Forelimb muscle (tissue), 1 donor: ENCODE results near the gene MAML2. TPM values are rescaled to one million over a fixed set of nuclear protein-coding genes. Genes with fewer than 3 reads are reported as not detected.

ENCODE experiments used
- DNase-seq: peaks from one replicate; pipeline ENCODE4 v3.0.0-alpha.2; 2013; ENCODE audit warnings: low read depth
- polyA plus RNA-seq: library from polyadenylated mRNA; unstranded; fragments of 120-200 nt; gene quantifications from one replicate; pipeline ENCODE4 v1.2.1, GENCODE V29; 2013; ENCODE audit not compliant: insufficient read length

Gene MAML2
- polyA plus RNA-seq, 1 donor, result 4.4 TPM

- no peak for DNase-seq
Measured at GRCh38 chr11:96012086-96012824, 330.7 kb downstream of the MAML2 start.

GRCh38 chr11:96010683-96011082, 332.3 kb downstream of the MAML2 start:
- DNase-seq, result no peak

- DNase-seq, result no peak
Measured at GRCh38 chr11:96008161-96008720, 334.8 kb downstream of the MAML2 start.

GRCh38 chr11:96006037-96006436, 337.0 kb downstream of the MAML2 start:
- no peak for DNase-seq

- no peak for DNase-seq
Measured at GRCh38 chr11:96004862-96005261, 338.1 kb downstream of the MAML2 start.

- no peak for DNase-seq
Measured at GRCh38 chr11:96002754-96003290, 340.2 kb downstream of the MAML2 start.

- no peak for DNase-seq
Measured at GRCh38 chr11:96002339-96002738, 340.7 kb downstream of the MAML2 start.

GRCh38 chr11:96001037-96001436, 342.0 kb downstream of the MAML2 start:
- no peak for DNase-seq

- DNase-seq, result no peak
Measured at GRCh38 chr11:95999711-96000406, 343.1 kb downstream of the MAML2 start.

- DNase-seq, result no peak
Measured at GRCh38 chr11:95996621-95997235, 346.3 kb downstream of the MAML2 start.

- no peak for DNase-seq
Measured at GRCh38 chr11:95994329-95994728, 348.7 kb downstream of the MAML2 start.

GRCh38 chr11:95993438-95994298, 349.3 kb downstream of the MAML2 start:
- no peak for DNase-seq

GRCh38 chr11:95991545-95991944, 351.4 kb downstream of the MAML2 start:
- no peak for DNase-seq

GRCh38 chr11:95991101-95991500, 351.9 kb downstream of the MAML2 start:
- DNase-seq, result no peak

- DNase-seq, result no peak
Measured at GRCh38 chr11:95989780-95990179, 353.2 kb downstream of the MAML2 start.

GRCh38 chr11:95989076-95989605, 353.9 kb downstream of the MAML2 start:
- no peak for DNase-seq

GRCh38 chr11:95985174-95985808, 357.7 kb downstream of the MAML2 start:
- DNase-seq, result no peak

- DNase-seq, result no peak
Measured at GRCh38 chr11:95984072-95984471, 358.9 kb downstream of the MAML2 start.

- DNase-seq, result no peak
Measured at GRCh38 chr11:95977534-95978174, 365.3 kb downstream of the MAML2 start.

GRCh38 chr11:95976550-95976949, 366.4 kb downstream of the MAML2 start:
- no peak for DNase-seq
